T-helper 1 cell treated with Interleukin-12 subunit alpha and Interleukin-12 subunit beta and Interleukin-4 antibody, amounts not matched to agents 30 μg/mL and 1 μg/mL, for 36 hours (primary cell): ENCODE results near the gene GRID2.

Source experiments
- H3K27ac Mint-ChIP-seq: one replicate; pipeline ENCODE4 v1.8.0; 2021; ENCODE audit warnings: mild to moderate bottlenecking, mixed read lengths
- H3K27me3 Mint-ChIP-seq: one replicate; pipeline ENCODE4 v1.8.0; 2021; ENCODE audit warnings: low read depth, mixed read lengths
- H3K36me3 Mint-ChIP-seq: one replicate; pipeline ENCODE4 v1.8.0; 2021; ENCODE audit warnings: low read depth, mixed read lengths
- H3K4me1 Mint-ChIP-seq: one replicate; pipeline ENCODE4 v1.8.0; 2021; ENCODE audit warnings: low read depth, mixed read lengths
- H3K4me3 Mint-ChIP-seq: one replicate; pipeline ENCODE4 v1.8.0; 2021; ENCODE audit warnings: mild to moderate bottlenecking, moderate library complexity, mixed read lengths
- H3K9me3 Mint-ChIP-seq: one replicate; pipeline ENCODE4 v1.8.0; 2021; ENCODE audit warnings: mixed read lengths

Gene GRID2

GRCh38 chr4:92988301-92988700 lies 684.5 kb downstream of the GRID2 start:
- Mint-ChIP-seq H3K36me3 (no peaks in the 10 kb centered on the region), H3K27ac (no peak overlapping the region), H3K9me3 (no peaks in the 10 kb centered on the region), H3K27me3 (no peaks in the 10 kb centered on the region), H3K4me1 (no peaks in the 10 kb centered on the region), H3K4me3 (no peak overlapping the region)

DNA sequence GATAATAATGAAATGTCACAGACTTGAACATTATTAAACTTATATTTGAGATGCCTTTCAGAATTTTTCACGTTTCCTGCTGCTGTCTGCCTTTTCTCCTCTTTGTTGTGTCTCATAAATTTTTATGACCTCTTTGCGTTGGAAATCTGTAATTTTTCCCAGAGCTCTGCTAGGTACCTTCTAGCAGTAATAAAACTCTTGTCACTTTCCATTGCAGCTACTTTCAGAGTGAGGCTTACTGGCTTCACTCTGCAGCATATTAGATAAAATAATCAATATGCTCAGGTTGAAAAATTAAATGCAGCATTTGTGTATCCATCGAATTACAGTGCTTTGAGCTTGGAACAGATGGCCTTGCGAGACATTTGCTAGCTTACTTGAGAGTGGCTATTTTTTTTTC lies 689.0 kb downstream of the GRID2 start:
- Mint-ChIP-seq H3K36me3 (no peaks in the 10 kb centered on the region), H3K27ac (no peak overlapping the region), H3K9me3 (no peaks in the 10 kb centered on the region), H3K4me1 (no peaks in the 10 kb centered on the region), H3K27me3 (no peaks in the 10 kb centered on the region), H3K4me3 (no peak overlapping the region)

- Mint-ChIP-seq H3K36me3 (no peaks in the 10 kb centered on the region), H3K27ac (no peak overlapping the region), H3K4me3 (no peak overlapping the region), H3K9me3 (no peaks in the 10 kb centered on the region), H3K4me1 (no peaks in the 10 kb centered on the region), H3K27me3 (no peaks in the 10 kb centered on the region)
Measured at GRCh38 chr4:92994727-92995126, 691.0 kb downstream of the GRID2 start.

GRCh38 chr4:92996533-92996932 lies 692.8 kb downstream of the GRID2 start:
- Mint-ChIP-seq H3K27me3 (no peaks in the 10 kb centered on the region), H3K4me3 (no peak overlapping the region), H3K9me3 (no peaks in the 10 kb centered on the region), H3K36me3 (no peaks in the 10 kb centered on the region), H3K27ac (no peak overlapping the region), H3K4me1 (no peaks in the 10 kb centered on the region)

- Mint-ChIP-seq H3K27me3 (no peaks in the 10 kb centered on the region), H3K4me3 (no peak overlapping the region), H3K4me1 (no peaks in the 10 kb centered on the region), H3K9me3 (no peaks in the 10 kb centered on the region), H3K27ac (no peak overlapping the region), H3K36me3 (no peaks in the 10 kb centered on the region)
Measured at GRCh38 chr4:93000910-93001309, 697.1 kb downstream of the GRID2 start.

DNA sequence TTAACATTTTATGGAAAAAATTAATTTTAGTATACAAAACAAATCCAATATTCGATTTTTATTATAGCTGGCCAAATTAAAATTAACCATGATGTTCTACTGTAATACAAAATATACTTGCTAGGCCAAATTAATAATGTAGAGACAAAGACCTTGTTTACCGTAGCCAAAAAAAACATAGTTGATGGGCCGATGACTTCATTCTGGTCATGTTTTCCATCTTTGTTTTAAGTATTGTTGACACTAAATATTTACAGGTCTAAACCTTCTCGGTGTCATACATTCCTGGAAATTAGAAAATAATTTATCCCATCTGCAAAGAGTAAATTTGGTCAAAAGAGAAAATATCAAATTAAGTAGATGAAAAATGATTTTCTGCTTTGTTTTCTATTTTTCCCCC lies 698.5 kb downstream of the GRID2 start:
- H3K27me3 Mint-ChIP-seq, result no peaks in the 10 kb centered on the region

GRCh38 chr4:93016350-93016749 lies 712.6 kb downstream of the GRID2 start:
- no peak overlapping the region for H3K4me3 Mint-ChIP-seq
- H3K4me1 Mint-ChIP-seq, result no peaks in the 10 kb centered on the region
- H3K27me3 Mint-ChIP-seq, result no peaks in the 10 kb centered on the region
- H3K9me3 Mint-ChIP-seq, result no peaks in the 10 kb centered on the region
- no peak overlapping the region for H3K27ac Mint-ChIP-seq
- H3K36me3 Mint-ChIP-seq, result no peaks in the 10 kb centered on the region

More for the DNA sequence above, 698.5 kb downstream of the GRID2 start:
- no peaks in the 10 kb centered on the region for H3K4me1 Mint-ChIP-seq
- no peak overlapping the region for H3K27ac Mint-ChIP-seq
- no peaks in the 10 kb centered on the region for H3K9me3 Mint-ChIP-seq
- H3K4me3 Mint-ChIP-seq, result no peak overlapping the region
- no peaks in the 10 kb centered on the region for H3K36me3 Mint-ChIP-seq

- Mint-ChIP-seq H3K36me3 (no peaks in the 10 kb centered on the region), H3K9me3 (no peaks in the 10 kb centered on the region), H3K27me3 (no peaks in the 10 kb centered on the region), H3K4me3 (no peak overlapping the region), H3K4me1 (no peaks in the 10 kb centered on the region), H3K27ac (no peak overlapping the region)
Measured at GRCh38 chr4:93018243-93018642, 714.5 kb downstream of the GRID2 start.

- H3K27me3 Mint-ChIP-seq, result no peaks in the 10 kb centered on the region
- no peaks in the 10 kb centered on the region for H3K9me3 Mint-ChIP-seq
- no peaks in the 10 kb centered on the region for H3K4me1 Mint-ChIP-seq
- no peak overlapping the region for H3K4me3 Mint-ChIP-seq
- H3K36me3 Mint-ChIP-seq, result no peaks in the 10 kb centered on the region
- H3K27ac Mint-ChIP-seq, result no peak overlapping the region
Measured at GRCh38 chr4:93018806-93019205, 715.0 kb downstream of the GRID2 start.

DNA sequence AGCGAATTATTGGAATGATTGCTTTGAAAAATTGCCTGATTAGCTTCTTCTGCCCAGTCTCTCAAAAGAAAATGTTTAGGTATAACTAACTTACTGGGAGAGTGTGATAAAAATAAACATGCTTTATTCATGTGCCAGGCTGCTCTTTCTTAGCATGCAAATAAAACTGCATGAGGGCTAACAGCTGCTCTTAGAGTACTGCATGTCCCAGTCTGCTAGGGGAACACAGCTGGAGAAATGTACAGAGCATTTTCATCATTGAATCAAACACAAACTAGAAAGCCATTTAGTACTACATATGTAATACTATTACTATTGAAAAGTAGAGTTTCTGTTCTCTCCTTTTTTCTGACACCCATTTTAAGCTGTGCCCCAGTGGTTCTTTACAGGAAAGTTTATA lies 726.0 kb downstream of the GRID2 start:
- Mint-ChIP-seq H3K4me3 (no peak overlapping the region), H3K27me3 (no peaks in the 10 kb centered on the region), H3K4me1 (no peaks in the 10 kb centered on the region), H3K27ac (no peak overlapping the region), H3K9me3 (no peaks in the 10 kb centered on the region), H3K36me3 (no peaks in the 10 kb centered on the region)

GRCh38 chr4:93030670-93031069 lies 726.9 kb downstream of the GRID2 start:
- H3K27ac Mint-ChIP-seq, result no peak overlapping the region
- H3K4me3 Mint-ChIP-seq, result no peak overlapping the region
- no peaks in the 10 kb centered on the region for H3K4me1 Mint-ChIP-seq
- no peaks in the 10 kb centered on the region for H3K9me3 Mint-ChIP-seq
- H3K27me3 Mint-ChIP-seq, result no peaks in the 10 kb centered on the region
- H3K36me3 Mint-ChIP-seq, result no peaks in the 10 kb centered on the region

DNA sequence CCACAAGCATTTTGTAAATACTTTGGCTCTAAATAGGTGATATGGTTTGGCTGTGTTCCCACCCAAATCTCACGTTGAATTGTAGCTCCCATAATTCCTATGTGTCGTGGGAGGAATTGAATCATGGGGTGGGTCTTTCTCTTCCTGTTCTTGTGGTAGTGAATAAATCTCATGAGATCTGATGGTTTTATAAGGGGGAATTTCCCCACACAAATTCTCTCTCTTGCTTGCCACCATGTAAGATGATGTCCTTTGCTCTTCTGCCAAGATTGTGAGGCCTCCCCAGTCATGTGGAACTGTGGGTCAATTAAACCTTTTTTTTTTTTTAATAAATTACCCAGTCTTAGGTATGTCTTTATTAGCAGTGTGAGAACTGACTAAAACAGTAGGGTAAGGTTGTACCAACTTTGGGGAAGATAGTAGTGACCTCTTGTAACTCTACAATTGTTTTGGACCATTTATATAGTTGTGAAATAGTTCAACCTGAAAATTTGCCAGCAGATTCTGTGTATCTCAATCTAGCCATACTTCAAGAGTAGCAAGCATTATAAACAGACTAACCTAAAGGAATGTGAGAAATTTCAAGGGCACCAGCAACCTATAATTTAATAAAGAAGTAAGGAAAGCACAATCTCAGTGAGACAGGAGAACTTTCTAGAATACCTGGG lies 727.8 kb downstream of the GRID2 start:
- no peaks in the 10 kb centered on the region for H3K9me3 Mint-ChIP-seq
- H3K4me1 Mint-ChIP-seq, result no peaks in the 10 kb centered on the region
- no peak overlapping the region for H3K4me3 Mint-ChIP-seq
- no peak overlapping the region for H3K27ac Mint-ChIP-seq
- no peaks in the 10 kb centered on the region for H3K27me3 Mint-ChIP-seq
- H3K36me3 Mint-ChIP-seq, result no peaks in the 10 kb centered on the region

DNA sequence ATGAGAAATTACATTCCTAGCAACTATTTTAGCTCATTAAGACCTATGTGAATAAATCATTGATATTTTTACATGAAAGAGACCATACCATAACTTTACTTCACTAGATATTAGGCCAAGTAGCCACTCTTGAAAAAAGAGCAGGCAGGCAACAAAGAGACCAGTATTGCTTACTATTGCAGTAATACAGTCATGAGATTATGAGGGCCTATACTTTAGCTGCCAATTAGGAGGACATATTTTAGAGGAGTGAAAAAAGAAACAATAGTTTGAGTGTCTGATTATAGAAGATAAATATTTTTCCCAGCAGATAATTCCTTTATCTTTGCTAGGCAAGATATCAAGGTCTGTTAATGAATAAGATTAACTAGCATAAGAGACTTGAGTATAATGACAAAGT lies 739.0 kb downstream of the GRID2 start:
- H3K27me3 Mint-ChIP-seq, result no peaks in the 10 kb centered on the region
- H3K9me3 Mint-ChIP-seq, result no peaks in the 10 kb centered on the region
- H3K4me3 Mint-ChIP-seq, result no peak overlapping the region
- H3K27ac Mint-ChIP-seq, result no peak overlapping the region
- H3K4me1 Mint-ChIP-seq, result no peaks in the 10 kb centered on the region
- no peaks in the 10 kb centered on the region for H3K36me3 Mint-ChIP-seq

DNA sequence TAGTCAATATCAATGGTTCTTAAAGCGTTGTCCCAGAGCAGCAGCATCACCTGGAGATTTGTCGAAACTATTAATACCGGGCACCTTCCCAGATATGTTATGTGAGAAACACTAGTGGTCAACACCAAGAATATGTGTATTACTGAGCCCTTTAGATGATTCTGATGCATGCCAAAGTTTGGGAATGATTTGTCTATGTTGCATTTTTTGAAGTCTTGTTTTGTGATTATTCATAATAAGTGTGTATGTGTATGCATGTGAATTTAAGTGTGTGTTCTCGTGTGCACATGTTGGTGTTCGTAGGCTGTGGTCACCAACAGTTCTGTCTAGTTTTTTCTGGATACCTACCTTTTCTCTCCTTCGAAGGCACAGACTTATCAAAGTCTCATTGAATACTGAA lies 749.4 kb downstream of the GRID2 start:
- Mint-ChIP-seq H3K36me3 (no peaks in the 10 kb centered on the region), H3K27ac (no peak overlapping the region), H3K4me3 (no peak overlapping the region), H3K4me1 (no peaks in the 10 kb centered on the region), H3K27me3 (no peaks in the 10 kb centered on the region), H3K9me3 (no peaks in the 10 kb centered on the region)

DNA sequence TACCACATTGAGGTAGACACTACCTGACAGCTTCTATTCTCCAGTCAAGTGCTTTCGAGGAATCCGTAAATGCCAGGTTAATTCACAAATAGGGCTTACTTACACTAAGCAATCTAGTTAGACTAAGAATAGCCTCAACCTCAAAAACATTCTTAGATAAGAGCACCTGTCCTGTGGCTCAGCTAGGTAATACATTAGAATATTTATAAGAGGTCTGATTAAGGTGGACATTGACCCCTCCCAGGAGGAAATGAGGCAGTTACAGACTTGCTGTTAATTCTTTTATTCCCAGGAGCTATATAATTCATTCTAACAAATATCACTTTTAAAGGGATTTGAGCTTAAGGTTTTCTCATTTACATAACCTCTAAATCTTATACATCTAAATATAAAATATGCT lies 758.1 kb downstream of the GRID2 start:
- no peaks in the 10 kb centered on the region for H3K36me3 Mint-ChIP-seq
- H3K27ac Mint-ChIP-seq, result no peak overlapping the region
- H3K9me3 Mint-ChIP-seq, result no peaks in the 10 kb centered on the region
- H3K4me1 Mint-ChIP-seq, result no peaks in the 10 kb centered on the region
- H3K27me3 Mint-ChIP-seq, result no peaks in the 10 kb centered on the region
- H3K4me3 Mint-ChIP-seq, result no peak overlapping the region

GRCh38 chr4:93063325-93063724 lies 759.6 kb downstream of the GRID2 start:
- Mint-ChIP-seq H3K36me3 (no peaks in the 10 kb centered on the region), H3K4me1 (no peaks in the 10 kb centered on the region), H3K27me3 (no peaks in the 10 kb centered on the region), H3K27ac (no peak overlapping the region), H3K4me3 (no peak overlapping the region), H3K9me3 (no peaks in the 10 kb centered on the region)
